HFF-Myc (cell line): ENCODE data around the gene POU6F2.
"Not testable (repeated sequence)": the region's sequence is repeated elsewhere in the genome, so short reads cannot be mapped to it uniquely, and the experiment has no call there.

Source experiments
- DNase-seq: peaks from one replicate; pipeline ENCODE4 v3.0.0-alpha.2; 2011; ENCODE audit warnings: low read depth; ENCODE audit errors: extremely low read depth
- H3K4me3 ChIP-seq: replicated peaks from 2 replicates; pipeline ENCODE4 v1.5.1; 2011; ENCODE audit warnings: low read depth, mild to moderate bottlenecking, control low read depth, low read length
- TF ChIP-seq, protein P1 (sequence below): IDR thresholded peaks from 2 replicates; pipeline ENCODE4 v1.5.1; 2012; ENCODE audit warnings: mild to moderate bottlenecking, low read depth, low read length, control low read depth; ENCODE audit errors: missing control alignments

The POU6F2 gene

DNA sequence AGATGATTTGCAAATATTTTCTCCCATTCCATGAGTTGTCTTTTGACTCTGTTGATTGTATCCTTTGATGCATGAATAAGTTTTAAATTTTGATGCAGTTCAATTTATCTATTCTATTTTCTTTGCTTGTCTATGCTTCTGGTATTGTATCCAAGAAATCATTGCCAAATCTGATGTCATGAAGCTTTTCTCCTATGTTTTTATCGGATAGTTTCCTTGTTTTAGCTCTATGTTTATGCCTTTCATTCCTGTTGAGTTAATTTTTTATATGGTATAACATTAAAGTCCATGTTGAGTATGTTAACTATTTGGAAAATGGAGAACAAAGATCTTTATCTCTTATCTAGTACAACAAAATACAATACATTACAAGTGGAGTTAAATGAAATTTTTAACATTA is 41.1 kb upstream of the POU6F2 start:
- TF ChIP-seq, protein P1, sequence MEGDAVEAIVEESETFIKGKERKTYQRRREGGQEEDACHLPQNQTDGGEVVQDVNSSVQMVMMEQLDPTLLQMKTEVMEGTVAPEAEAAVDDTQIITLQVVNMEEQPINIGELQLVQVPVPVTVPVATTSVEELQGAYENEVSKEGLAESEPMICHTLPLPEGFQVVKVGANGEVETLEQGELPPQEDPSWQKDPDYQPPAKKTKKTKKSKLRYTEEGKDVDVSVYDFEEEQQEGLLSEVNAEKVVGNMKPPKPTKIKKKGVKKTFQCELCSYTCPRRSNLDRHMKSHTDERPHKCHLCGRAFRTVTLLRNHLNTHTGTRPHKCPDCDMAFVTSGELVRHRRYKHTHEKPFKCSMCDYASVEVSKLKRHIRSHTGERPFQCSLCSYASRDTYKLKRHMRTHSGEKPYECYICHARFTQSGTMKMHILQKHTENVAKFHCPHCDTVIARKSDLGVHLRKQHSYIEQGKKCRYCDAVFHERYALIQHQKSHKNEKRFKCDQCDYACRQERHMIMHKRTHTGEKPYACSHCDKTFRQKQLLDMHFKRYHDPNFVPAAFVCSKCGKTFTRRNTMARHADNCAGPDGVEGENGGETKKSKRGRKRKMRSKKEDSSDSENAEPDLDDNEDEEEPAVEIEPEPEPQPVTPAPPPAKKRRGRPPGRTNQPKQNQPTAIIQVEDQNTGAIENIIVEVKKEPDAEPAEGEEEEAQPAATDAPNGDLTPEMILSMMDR, result no peak
- H3K4me3 ChIP-seq, result no peak overlapping the region
- no peak for DNase-seq

DNA sequence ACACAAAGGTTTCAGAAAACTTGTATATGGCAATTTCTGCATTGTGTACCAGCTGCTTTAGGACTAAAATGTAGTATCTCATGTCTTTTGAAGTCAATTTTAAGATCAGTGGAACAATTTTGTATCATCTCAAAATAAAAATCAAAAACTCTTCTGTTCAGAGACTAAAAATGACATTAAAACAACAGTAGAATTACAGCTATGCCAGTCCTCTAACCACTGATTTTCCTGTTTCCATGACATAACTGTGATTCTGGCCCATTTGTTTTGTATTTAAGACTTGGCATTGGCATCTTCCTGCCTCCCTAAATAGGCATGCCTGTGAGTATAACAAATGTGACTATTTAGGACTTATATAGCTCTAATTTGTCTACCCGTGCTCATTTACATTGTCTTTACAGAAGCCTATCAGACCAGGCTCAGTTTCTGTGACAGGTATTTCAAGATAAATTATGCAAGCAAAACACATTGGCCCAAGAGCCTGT is 39.7 kb upstream of the POU6F2 start:
- no peak overlapping the region for H3K4me3 ChIP-seq
- no peak for DNase-seq
- TF ChIP-seq, protein P1, result no peak

GRCh38 chr7:38938589-38938988 is 39.1 kb upstream of the POU6F2 start:
- TF ChIP-seq, protein P1, result no peak
- DNase-seq, result no peak
- H3K4me3 ChIP-seq, result no peak overlapping the region

DNA sequence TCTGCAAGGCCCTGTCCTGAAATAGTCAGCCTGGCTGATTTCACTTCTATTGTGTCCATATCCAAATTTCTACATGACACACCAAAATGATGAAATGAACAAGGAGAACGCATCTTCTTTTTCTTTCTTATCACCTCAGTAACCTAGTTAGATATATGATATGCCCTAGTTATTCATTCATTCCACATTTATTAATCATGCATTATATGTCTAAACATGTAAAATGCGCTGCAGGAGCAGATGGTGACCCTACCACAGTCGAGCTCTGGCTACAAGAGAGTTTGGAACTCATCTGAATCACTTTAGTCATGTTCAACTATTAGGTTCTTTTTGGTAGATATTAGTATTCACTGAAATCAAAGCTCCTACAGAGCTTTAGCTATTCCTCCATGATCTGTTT is 36.9 kb upstream of the POU6F2 start:
- H3K4me3 ChIP-seq, result no peak overlapping the region
- DNase-seq, result no peak
- TF ChIP-seq, protein P1, result no peak

DNA sequence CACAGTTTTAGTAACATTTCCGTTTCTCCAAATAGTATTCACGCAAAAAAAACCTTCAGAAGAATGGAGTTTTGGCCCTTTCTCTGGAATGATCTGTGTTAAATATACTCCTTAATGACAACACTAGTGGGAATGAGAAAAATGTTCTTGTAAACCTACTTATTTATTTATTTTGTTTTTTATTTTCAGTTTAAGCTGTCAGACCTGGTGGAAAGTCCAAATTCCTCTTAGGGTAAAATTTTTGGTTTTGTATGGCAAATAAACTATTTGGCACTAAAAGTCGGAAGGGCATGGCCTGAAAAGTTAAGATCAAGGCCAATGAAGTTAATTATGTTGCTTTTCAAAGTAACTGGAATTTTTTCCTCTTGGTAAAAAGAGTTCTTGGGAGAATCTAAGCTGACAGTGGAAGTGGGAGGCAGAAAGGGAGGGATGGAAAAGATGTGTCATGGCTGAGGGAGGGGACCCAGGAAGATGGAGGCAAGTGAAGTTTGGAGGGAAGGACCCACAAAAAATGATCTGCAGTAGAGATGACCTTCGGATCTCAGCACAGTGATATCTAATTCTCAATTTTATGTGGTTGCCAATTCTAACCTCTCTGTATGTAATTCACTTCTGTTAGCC is 35.2 kb upstream of the POU6F2 start:
- TF ChIP-seq, protein P1, result no peak
- no peak overlapping the region for H3K4me3 ChIP-seq
- no peak for DNase-seq

GRCh38 chr7:38947541-38947940 is 30.2 kb upstream of the POU6F2 start:
- not testable (repeated sequence) for DNase-seq, H3K4me3 ChIP-seq

GRCh38 chr7:38950309-38950708 is 27.4 kb upstream of the POU6F2 start:
- no peak for DNase-seq
- TF ChIP-seq, protein P1, result no peak
- H3K4me3 ChIP-seq, result no peak overlapping the region
